HepG2 (cell line): ENCODE measurements around the gene CRYM.

Source experiments
- CTCF ChIP-seq: sonication (generic); formaldehyde crosslinking; IDR thresholded peaks from 2 replicates; pipeline ENCODE4 v1.5.0; 2020; ENCODE audit warnings: mild to moderate bottlenecking, missing genetic modification reagents, moderate library complexity
- DPF2 ChIP-seq: sonication (generic); formaldehyde crosslinking; IDR thresholded peaks from 2 replicates; pipeline ENCODE4 v1.4.0; 2020; ENCODE audit warnings: mild to moderate bottlenecking, low read depth, missing genetic modification reagents, borderline replicate concordance
- KDM2A ChIP-seq: sonication (generic); formaldehyde crosslinking; IDR thresholded peaks from 2 replicates; pipeline ENCODE4 v1.4.0; 2020; ENCODE audit warnings: low read depth, missing genetic modification reagents, borderline replicate concordance
- LBX2 ChIP-seq: sonication (generic); formaldehyde crosslinking; IDR thresholded peaks from 2 replicates; pipeline ENCODE4 v1.5.0; 2020; ENCODE audit warnings: missing genetic modification reagents, mild to moderate bottlenecking, borderline replicate concordance
- NFIB ChIP-seq: sonication (generic); formaldehyde crosslinking; IDR thresholded peaks from 2 replicates; pipeline ENCODE4 v1.9.0; 2021; ENCODE audit warnings: missing genetic modification reagents, mild to moderate bottlenecking, borderline replicate concordance
- POLR2A ChIP-seq, 2 experiments: IDR thresholded peaks; 2 replicates each; pipeline ENCODE4 v1.6.1; 2011; ENCODE audit warnings: low read depth in 2 of 2, low read length in 2 of 2, mild to moderate bottlenecking in 1 of 2, moderate library complexity in 1 of 2; ENCODE audit not compliant: insufficient read depth in 1 of 2
- POLR2AphosphoS5 ChIP-seq: IDR thresholded peaks from 2 replicates; pipeline ENCODE4 v1.6.1; 2012; ENCODE audit warnings: low read depth, low read length
- SOX13 ChIP-seq, 3 experiments: fragments of 450-650 bp in 1 of 3; sonication (generic) in 1 of 3; formaldehyde crosslinking in 1 of 3; IDR thresholded peaks in 2 of 3; conservative IDR thresholded peaks in 1 of 3; 2 replicates each; pipeline versions ENCODE4 v1.5.0 to v1.6.1; 2016 to 2020; ENCODE audit warnings: antibody characterized with exemption in 1 of 3, mild to moderate bottlenecking in 1 of 3, missing compliant biosample characterization in 1 of 3, missing genetic modification reagents in 1 of 3, moderate library complexity in 1 of 3
- ZNF468 ChIP-seq: sonication (generic); formaldehyde crosslinking; IDR thresholded peaks from 2 replicates; pipeline ENCODE4 v1.8.0; 2022; ENCODE audit warnings: mild to moderate bottlenecking, moderate library complexity, missing genetic modification reagents
- ZNF572 ChIP-seq: sonication (generic); formaldehyde crosslinking; IDR thresholded peaks from 2 replicates; pipeline ENCODE4 v1.5.1; 2020; ENCODE audit warnings: mild to moderate bottlenecking, missing genetic modification reagents
- TF ChIP-seq, protein P1 (sequence below): sonication (generic); formaldehyde crosslinking; IDR thresholded peaks from 2 replicates; pipeline ENCODE4 v1.9.0; 2022; ENCODE audit warnings: missing genetic modification reagents, mild to moderate bottlenecking, borderline replicate concordance
- TF ChIP-seq, protein P2 (sequence below): sonication (generic); formaldehyde crosslinking; IDR thresholded peaks from 2 replicates; pipeline ENCODE4 v1.5.1; 2020; ENCODE audit warnings: missing genetic modification reagents, mild to moderate bottlenecking, borderline replicate concordance

- no peak for TF ChIP-seq NFIB (CRISPR knock-in tag)
- TF ChIP-seq ZNF572 (CRISPR knock-in tag): no peak
- peak; percentile 80 to 86 for TF ChIP-seq POLR2A (IDR thresholded peaks at IDR 0.05; ENCODE audit: insufficient read depth in 1 of 2, low read depth in 2 of 2, low read length in 2 of 2)
- TF ChIP-seq, protein P1, sequence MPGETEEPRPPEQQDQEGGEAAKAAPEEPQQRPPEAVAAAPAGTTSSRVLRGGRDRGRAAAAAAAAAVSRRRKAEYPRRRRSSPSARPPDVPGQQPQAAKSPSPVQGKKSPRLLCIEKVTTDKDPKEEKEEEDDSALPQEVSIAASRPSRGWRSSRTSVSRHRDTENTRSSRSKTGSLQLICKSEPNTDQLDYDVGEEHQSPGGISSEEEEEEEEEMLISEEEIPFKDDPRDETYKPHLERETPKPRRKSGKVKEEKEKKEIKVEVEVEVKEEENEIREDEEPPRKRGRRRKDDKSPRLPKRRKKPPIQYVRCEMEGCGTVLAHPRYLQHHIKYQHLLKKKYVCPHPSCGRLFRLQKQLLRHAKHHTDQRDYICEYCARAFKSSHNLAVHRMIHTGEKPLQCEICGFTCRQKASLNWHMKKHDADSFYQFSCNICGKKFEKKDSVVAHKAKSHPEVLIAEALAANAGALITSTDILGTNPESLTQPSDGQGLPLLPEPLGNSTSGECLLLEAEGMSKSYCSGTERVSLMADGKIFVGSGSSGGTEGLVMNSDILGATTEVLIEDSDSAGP (CRISPR knock-in tag): peak; percentile 96
- peak; percentile 72 for TF ChIP-seq CTCF (CRISPR knock-in tag)
- peak; percentile 96 for TF ChIP-seq KDM2A (CRISPR knock-in tag)
- TF ChIP-seq, protein P2, sequence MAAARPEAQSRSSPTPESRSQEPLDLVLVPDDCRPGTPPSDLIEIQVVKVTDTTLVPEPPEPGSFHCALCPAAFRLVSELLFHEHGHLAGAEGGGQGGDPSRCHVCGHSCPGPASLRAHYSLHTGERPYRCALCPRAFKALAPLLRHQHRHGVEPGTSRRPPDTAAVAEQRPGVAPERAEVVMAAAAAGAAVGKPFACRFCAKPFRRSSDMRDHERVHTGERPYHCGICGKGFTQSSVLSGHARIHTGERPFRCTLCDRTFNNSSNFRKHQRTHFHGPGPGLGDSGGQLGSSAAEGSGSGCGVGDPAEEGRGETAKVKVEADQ (CRISPR knock-in tag): peak; percentile 92
- TF ChIP-seq LBX2: peak; percentile 98
- TF ChIP-seq SOX13 (IDR thresholded peaks at IDR 0.05): no peak; the same call in 1 of the 2 replicates
- TF ChIP-seq SOX13 (CRISPR knock-in tag; conservative IDR thresholded peaks at IDR 0.05 in 1 of 2, IDR thresholded peaks at IDR 0.05 in 1 of 2): peak in 1 of 2 experiments; percentile 58; a peak in 1 of 4 replicates
- 0 out of 2 replicates have a peak, but pooled peaks have one; percentile 60 for TF ChIP-seq DPF2 (CRISPR knock-in tag)
- TF ChIP-seq POLR2AphosphoS5: peak; percentile 69
- peak; percentile 99; the same call in 1 of the 2 replicates for TF ChIP-seq ZNF468 (CRISPR knock-in tag)
Measured at GRCh38 chr16:21301168-21301894, 23.2 kb upstream of the CRYM start.
